Hepatocyte (in vitro differentiated cells): Measurements from ENCODE around the gene FAM222A. TPM values are rescaled to one million over a fixed set of nuclear protein-coding genes. Genes with fewer than 3 reads are reported as not detected.

Experiments
- DNase-seq: peaks from one replicate; pipeline ENCODE4 v3.0.0-alpha.2; 2016; ENCODE audit warnings: low spot score
- H2AFZ ChIP-seq: fragments of 200-600 bp; sonication (generic); 2 replicates; pipeline ENCODE4 v1.6.0; 2016; ENCODE audit warnings: antibody characterized with exemption, mild to moderate bottlenecking
- H3K27ac ChIP-seq: fragments of 200-600 bp; sonication (generic); 2 replicates; pipeline ENCODE4 v1.5.1; 2016; ENCODE audit warnings: mild to moderate bottlenecking
- H3K27me3 ChIP-seq: fragments of 200-600 bp; sonication (generic); 2 replicates; pipeline ENCODE4 v1.6.1; 2016
- H3K36me3 ChIP-seq: fragments of 200-600 bp; sonication (generic); replicated peaks from 2 replicates; pipeline ENCODE4 v1.5.1; 2016; ENCODE audit warnings: low read depth; ENCODE audit not compliant: insufficient read depth
- H3K4me1 ChIP-seq: fragments of 200-600 bp; sonication (generic); 2 replicates; pipeline ENCODE4 v1.5.1; 2016; ENCODE audit warnings: mild to moderate bottlenecking, moderate library complexity; ENCODE audit not compliant: insufficient read depth
- H3K4me2 ChIP-seq: fragments of 200-600 bp; sonication (generic); 2 replicates; pipeline ENCODE4 v1.6.0; 2016
- H3K4me3 ChIP-seq: fragments of 200-600 bp; sonication (generic); 2 replicates; pipeline ENCODE4 v1.5.1; 2016; ENCODE audit warnings: mild to moderate bottlenecking
- H3K79me2 ChIP-seq: fragments of 200-600 bp; sonication (generic); 2 replicates; pipeline ENCODE4 v1.6.0; 2017; ENCODE audit warnings: mild to moderate bottlenecking
- H3K9me2 ChIP-seq: fragments of 200-600 bp; sonication (generic); replicated peaks from 2 replicates; pipeline ENCODE4 v1.6.0; 2017; ENCODE audit warnings: mild to moderate bottlenecking; ENCODE audit not compliant: insufficient read depth
- H3K9me3 ChIP-seq: fragments of 200-600 bp; sonication (generic); 2 replicates; pipeline ENCODE4 v1.5.1; 2016; ENCODE audit warnings: low read depth, mild to moderate bottlenecking
- H4K20me1 ChIP-seq: fragments of 200-600 bp; sonication (generic); 2 replicates; pipeline ENCODE4 v1.6.0; 2016; ENCODE audit warnings: mild to moderate bottlenecking; ENCODE audit not compliant: insufficient read depth, poor library complexity, severe bottlenecking
- CTCF ChIP-seq: fragments of 200-600 bp; sonication (generic); IDR thresholded peaks from 2 replicates; pipeline ENCODE4 v1.5.1; 2016; ENCODE audit warnings: antibody characterized with exemption, mild to moderate bottlenecking; ENCODE audit not compliant: poor library complexity
- EZH2 ChIP-seq: fragments of 200-600 bp; sonication (generic); IDR thresholded peaks from 2 replicates; pipeline ENCODE4 v1.6.1; 2016; ENCODE audit warnings: antibody characterized with exemption, mild to moderate bottlenecking, borderline replicate concordance
- EZH2phosphoT487 ChIP-seq: fragments of 200-600 bp; sonication (generic); IDR thresholded peaks from one replicate; pipeline ENCODE4 v1.6.1; 2018; ENCODE audit warnings: antibody characterized with exemption, mild to moderate bottlenecking, low read depth, moderate library complexity; ENCODE audit not compliant: unreplicated experiment, severe bottlenecking
- WGBS: methylation state at CpG from one replicate; pipeline ENCODE4 v1.1.6; 2016; ENCODE audit warnings: low lambda C conversion rate; ENCODE audit errors: missing lambda C conversion rate; 5-methylcytosine and 5-hydroxymethylcytosine counted together
- polyA plus RNA-seq: library from polyadenylated mRNA; unstranded; fragments of >200 nt; fragmentation: Nextera tagmentation; extraction: Ambion mirVana; gene quantifications from 2 replicates; pipeline ENCODE4 v1.2.1, GENCODE V29; 2016
- total RNA-seq: library from RNA; depleted of rRNA; stranded (reverse); fragments of >200 nt; gene quantifications from 2 replicates; pipeline ENCODE4 v1.2.3, GENCODE V29; 2014

The FAM222A gene
- total and polyA plus RNA-seq, 2 experiments from 2014 or later, result 7.4 to 11.3 TPM

GRCh38 chr12:109759595-109759994 lies 46.0 kb downstream of the FAM222A start:
- no peak overlapping the region for H2AFZ ChIP-seq
- 79% methylated on average over 11 of the region's 13 CpGs for WGBS
- DNase-seq, result no peak
- H3K4me2 ChIP-seq, result no peak overlapping the region
- TF ChIP-seq EZH2 (no peak), CTCF (no peak), EZH2phosphoT487 (no peak)
- H3K27me3 ChIP-seq, result no peaks in the 10 kb centered on the region
- H3K27ac ChIP-seq, result no peak overlapping the region
- no peaks in the 10 kb centered on the region for H3K36me3 ChIP-seq
- H3K4me1 ChIP-seq, result no peaks in the 10 kb centered on the region
- no peak overlapping the region for H3K4me3 ChIP-seq
- H3K9me3 ChIP-seq, result peaks cover 7% of the 10 kb centered on the region
- H4K20me1 ChIP-seq, result no peaks in the 10 kb centered on the region
- peaks cover 3% of the 10 kb centered on the region for H3K79me2 ChIP-seq
- H3K9me2 ChIP-seq, result no peaks in the 10 kb centered on the region

GRCh38 chr12:109760031-109760929 lies 46.7 kb downstream of the FAM222A start:
- H3K4me1 ChIP-seq, result no peaks in the 10 kb centered on the region
- no peak overlapping the region for H3K4me2 ChIP-seq
- H3K27me3 ChIP-seq, result no peaks in the 10 kb centered on the region
- H3K4me3 ChIP-seq, result no peak overlapping the region
- H3K36me3 ChIP-seq, result no peaks in the 10 kb centered on the region
- H3K79me2 ChIP-seq, result peaks cover 3% of the 10 kb centered on the region
- DNase-seq, result no peak
- H2AFZ ChIP-seq, result no peak overlapping the region
- H4K20me1 ChIP-seq, result no peaks in the 10 kb centered on the region
- H3K9me3 ChIP-seq, result peaks cover 7% of the 10 kb centered on the region
- no peak for TF ChIP-seq EZH2
- TF ChIP-seq CTCF, result no peak
- no peak for TF ChIP-seq EZH2phosphoT487
- no peaks in the 10 kb centered on the region for H3K9me2 ChIP-seq
- no peak overlapping the region for H3K27ac ChIP-seq
- 91% methylated on average over 18 of the region's 18 CpGs for WGBS

- no peak overlapping the region for H3K4me2 ChIP-seq
- H3K27me3 ChIP-seq, result no peaks in the 10 kb centered on the region
- TF ChIP-seq EZH2 (no peak), CTCF (no peak), EZH2phosphoT487 (no peak)
- peaks cover 3% of the 10 kb centered on the region for H3K79me2 ChIP-seq
- H3K4me3 ChIP-seq, result no peak overlapping the region
- H3K9me2 ChIP-seq, result no peaks in the 10 kb centered on the region
- no peak overlapping the region for H3K27ac ChIP-seq
- no peak overlapping the region for H2AFZ ChIP-seq
- peaks cover 4% of the 10 kb centered on the region for H3K9me3 ChIP-seq
- H3K4me1 ChIP-seq, result no peaks in the 10 kb centered on the region
- no peak for DNase-seq
- no peaks in the 10 kb centered on the region for H3K36me3 ChIP-seq
- H4K20me1 ChIP-seq, result no peaks in the 10 kb centered on the region
- 83% methylated on average over 15 of the region's 16 CpGs for WGBS
Observed at GRCh38 chr12:109760930-109761921, 47.6 kb downstream of the FAM222A start.
